Activated CD8-positive, alpha-beta memory T cell treated with anti-CD3 and anti-CD28 coated beads for 36 hours (primary cell): ENCODE data around the gene WDR27. TPM values are rescaled to one million over a fixed set of nuclear protein-coding genes. Genes with fewer than 3 reads are reported as not detected.

ENCODE experiments used
- CTCF ChIA-PET: fragments of 350-600 bp; sonication (Branson Sonifier 250); formaldehyde crosslinking; loops from one replicate; lab custom pipeline; 2021; ENCODE audit warnings: antibody characterized with exemption; lab: Charles Lee
- POLR2A ChIA-PET: fragments of 350-600 bp; sonication (Branson Sonifier 250); formaldehyde crosslinking; loops from one replicate; lab custom pipeline; 2021; ENCODE audit warnings: antibody characterized with exemption; lab: Charles Lee
- total RNA-seq, 2 experiments: library from RNA; stranded (reverse); gene quantifications; one replicate each; pipeline ENCODE4 v1.2.3, GENCODE V29; 2021

The WDR27 gene
- total RNA-seq, 2 experiments from 2014 or later = 32.0 TPM

GRCh38 chr6:169675011-169675410 is 26.8 kb downstream of the WDR27 start:
- POLR2A ChIA-PET = no interaction called here
- CTCF ChIA-PET = no interaction called here

- CTCF ChIA-PET = no interaction called here
- POLR2A ChIA-PET = no interaction called here
Observed at GRCh38 chr6:169671563-169671962, 30.3 kb downstream of the WDR27 start.

- POLR2A ChIA-PET = no interaction called here
Observed at GRCh38 chr6:169669889-169670288, 31.9 kb downstream of the WDR27 start.

GRCh38 chr6:169669147-169669546 is 32.7 kb downstream of the WDR27 start:
- CTCF ChIA-PET = no interaction called here
- POLR2A ChIA-PET = no interaction called here

More at GRCh38 chr6:169669889-169670288, 31.9 kb downstream of the WDR27 start:
- CTCF ChIA-PET = no interaction called here

- POLR2A ChIA-PET = no interaction called here
- CTCF ChIA-PET = interaction anchor here (0.6 kb wide), 1 partner anchor 96 kb away, joined by 4 read pairs; no protein-coding TSS in a partner anchor
Observed at GRCh38 chr6:169668203-169668847, 33.5 kb downstream of the WDR27 start.

GRCh38 chr6:169667716-169668115 is 34.1 kb downstream of the WDR27 start:
- POLR2A ChIA-PET = no interaction called here
- CTCF ChIA-PET = no interaction called here

GRCh38 chr6:169666441-169666840 is 35.4 kb downstream of the WDR27 start:
- POLR2A ChIA-PET = no interaction called here
- CTCF ChIA-PET = no interaction called here

- POLR2A ChIA-PET = no interaction called here
- CTCF ChIA-PET = no interaction called here
Observed at GRCh38 chr6:169665289-169665688, 36.5 kb downstream of the WDR27 start.

GRCh38 chr6:169664227-169664626 is 37.6 kb downstream of the WDR27 start:
- POLR2A ChIA-PET = no interaction called here
- CTCF ChIA-PET = interaction anchor here (0.5 kb wide), 1 partner anchor 883 kb away, joined by 3 read pairs; no protein-coding TSS in a partner anchor

GRCh38 chr6:169663468-169663867 is 38.4 kb downstream of the WDR27 start:
- ChIA-PET CTCF (interaction anchor here (0.5 kb wide), 1 partner anchor 884 kb away, joined by 3 read pairs; no protein-coding TSS in a partner anchor), POLR2A (no interaction called here)

GRCh38 chr6:169661391-169661756 is 40.5 kb downstream of the WDR27 start:
- ChIA-PET CTCF (no interaction called here), POLR2A (no interaction called here)

GRCh38 chr6:169660751-169661390 is 41.0 kb downstream of the WDR27 start:
- POLR2A ChIA-PET = no interaction called here
- CTCF ChIA-PET = no interaction called here

GRCh38 chr6:169659820-169660610 is 41.8 kb downstream of the WDR27 start:
- POLR2A ChIA-PET = no interaction called here
- CTCF ChIA-PET = no interaction called here

GRCh38 chr6:169657284-169657610 is 44.6 kb downstream of the WDR27 start:
- POLR2A ChIA-PET = no interaction called here
- CTCF ChIA-PET = no interaction called here

GRCh38 chr6:169656546-169657283 is 45.1 kb downstream of the WDR27 start:
- POLR2A ChIA-PET = no interaction called here

GRCh38 chr6:169654598-169655391 is 47.0 kb downstream of the WDR27 start:
- CTCF ChIA-PET = no interaction called here
- POLR2A ChIA-PET = no interaction called here

More at GRCh38 chr6:169656546-169657283, 45.1 kb downstream of the WDR27 start:
- CTCF ChIA-PET = no interaction called here

GRCh38 chr6:169653691-169654090 is 48.1 kb downstream of the WDR27 start:
- ChIA-PET POLR2A (no interaction called here), CTCF (no interaction called here)

- CTCF ChIA-PET = interaction anchor here (0.6 kb wide), 1 partner anchor 70 kb away, joined by 5 read pairs; no protein-coding TSS in a partner anchor
Observed at GRCh38 chr6:169652896-169653295, 48.9 kb downstream of the WDR27 start.

GRCh38 chr6:169651498-169651897 is 50.3 kb downstream of the WDR27 start:
- POLR2A ChIA-PET = no interaction called here
- CTCF ChIA-PET = no interaction called here

More at GRCh38 chr6:169652896-169653295, 48.9 kb downstream of the WDR27 start:
- POLR2A ChIA-PET = no interaction called here
